Stimulated activated CD4-positive, alpha-beta T cell treated with anti-CD3 and anti-CD28 coated beads, Interleukin-15, amount 100 ng/mL, for 24 hours (primary cell): ENCODE results near the gene XIRP2.
"Not testable (repeated sequence)": the region's sequence is repeated elsewhere in the genome, so short reads cannot be mapped to it uniquely, and the experiment has no call there.

Experiments
- DNase-seq: peaks from one replicate; pipeline ENCODE4 v3.0.0-alpha.2; 2020

XIRP2 gene

GRCh38 chr2:167052825-167053224 lies 164.5 kb downstream of the XIRP2 start:
- DNase-seq = no peak

GRCh38 chr2:167054881-167055280 lies 166.6 kb downstream of the XIRP2 start:
- DNase-seq = no peak

- DNase-seq = no peak
Observed at GRCh38 chr2:167057446-167057845, 169.2 kb downstream of the XIRP2 start.

GRCh38 chr2:167059173-167059572 lies 170.9 kb downstream of the XIRP2 start:
- DNase-seq = no peak

- no peak for DNase-seq
Observed at GRCh38 chr2:167069855-167070254, 181.6 kb downstream of the XIRP2 start.

GRCh38 chr2:167075708-167076107 lies 187.4 kb downstream of the XIRP2 start:
- DNase-seq = not testable (repeated sequence)

- not testable (repeated sequence) for DNase-seq
Observed at GRCh38 chr2:167098931-167099330, 210.7 kb downstream of the XIRP2 start.

GRCh38 chr2:167100506-167100905 lies 212.2 kb downstream of the XIRP2 start:
- no peak for DNase-seq

- no peak for DNase-seq
Observed at GRCh38 chr2:167103028-167103756, 214.9 kb downstream of the XIRP2 start.

- DNase-seq = no peak
Observed at GRCh38 chr2:167103757-167104133, 215.5 kb downstream of the XIRP2 start.

GRCh38 chr2:167104691-167105090 lies 216.4 kb downstream of the XIRP2 start:
- no peak for DNase-seq

- DNase-seq = not testable (repeated sequence)
Observed at GRCh38 chr2:167109682-167110081, 221.4 kb downstream of the XIRP2 start.

GRCh38 chr2:167110345-167110744 lies 222.1 kb downstream of the XIRP2 start:
- no peak for DNase-seq

GRCh38 chr2:167114018-167114417 lies 225.7 kb downstream of the XIRP2 start:
- DNase-seq = no peak

- DNase-seq = no peak
Observed at GRCh38 chr2:167115541-167115940, 227.3 kb downstream of the XIRP2 start.

GRCh38 chr2:167122389-167122788 lies 234.1 kb downstream of the XIRP2 start:
- DNase-seq = no peak

GRCh38 chr2:167126165-167126564 lies 237.9 kb downstream of the XIRP2 start:
- no peak for DNase-seq

GRCh38 chr2:167127135-167127534 lies 238.9 kb downstream of the XIRP2 start:
- no peak for DNase-seq

GRCh38 chr2:167128130-167128529 lies 239.8 kb downstream of the XIRP2 start:
- DNase-seq = no peak

- DNase-seq = no peak
Observed at GRCh38 chr2:167132066-167132465, 243.8 kb downstream of the XIRP2 start.

GRCh38 chr2:167132906-167133555 lies 244.8 kb downstream of the XIRP2 start:
- no peak for DNase-seq

- DNase-seq = no peak
Observed at GRCh38 chr2:167133614-167134013, 245.3 kb downstream of the XIRP2 start.

GRCh38 chr2:167134381-167135072 lies 246.2 kb downstream of the XIRP2 start:
- no peak for DNase-seq

GRCh38 chr2:167135706-167136105 lies 247.4 kb downstream of the XIRP2 start:
- DNase-seq = no peak
